ENCODE data around the gene PABPN1L.

Gene PABPN1L

DNA sequence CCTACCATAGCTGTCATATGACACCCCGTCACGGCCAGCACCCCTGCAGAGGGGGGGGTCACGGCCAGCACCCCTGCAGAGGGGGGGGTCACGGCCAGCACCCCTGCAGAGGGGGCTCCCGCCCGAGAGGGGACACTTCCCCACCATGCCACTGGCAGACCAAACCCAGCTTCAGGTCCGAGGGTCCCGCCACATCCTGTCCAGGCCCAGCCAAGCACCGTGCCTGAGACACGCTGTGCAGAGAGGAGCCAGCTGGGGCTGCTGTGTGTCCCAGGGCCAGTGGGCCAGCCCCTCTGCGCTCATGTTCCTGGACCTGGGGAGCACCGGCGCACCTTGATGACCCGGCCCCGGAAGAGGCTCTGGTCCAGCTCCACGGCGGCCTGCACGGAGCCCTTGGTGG lies 1.9 kb downstream of the PABPN1L start:
- TF ChIP-seq, protein P1, sequence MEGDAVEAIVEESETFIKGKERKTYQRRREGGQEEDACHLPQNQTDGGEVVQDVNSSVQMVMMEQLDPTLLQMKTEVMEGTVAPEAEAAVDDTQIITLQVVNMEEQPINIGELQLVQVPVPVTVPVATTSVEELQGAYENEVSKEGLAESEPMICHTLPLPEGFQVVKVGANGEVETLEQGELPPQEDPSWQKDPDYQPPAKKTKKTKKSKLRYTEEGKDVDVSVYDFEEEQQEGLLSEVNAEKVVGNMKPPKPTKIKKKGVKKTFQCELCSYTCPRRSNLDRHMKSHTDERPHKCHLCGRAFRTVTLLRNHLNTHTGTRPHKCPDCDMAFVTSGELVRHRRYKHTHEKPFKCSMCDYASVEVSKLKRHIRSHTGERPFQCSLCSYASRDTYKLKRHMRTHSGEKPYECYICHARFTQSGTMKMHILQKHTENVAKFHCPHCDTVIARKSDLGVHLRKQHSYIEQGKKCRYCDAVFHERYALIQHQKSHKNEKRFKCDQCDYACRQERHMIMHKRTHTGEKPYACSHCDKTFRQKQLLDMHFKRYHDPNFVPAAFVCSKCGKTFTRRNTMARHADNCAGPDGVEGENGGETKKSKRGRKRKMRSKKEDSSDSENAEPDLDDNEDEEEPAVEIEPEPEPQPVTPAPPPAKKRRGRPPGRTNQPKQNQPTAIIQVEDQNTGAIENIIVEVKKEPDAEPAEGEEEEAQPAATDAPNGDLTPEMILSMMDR (IDR thresholded peaks at IDR 0.05) = no peak
- no peak for TF ChIP-seq ZFX (IDR thresholded peaks at IDR 0.05; ENCODE audit: borderline replicate concordance)

DNA sequence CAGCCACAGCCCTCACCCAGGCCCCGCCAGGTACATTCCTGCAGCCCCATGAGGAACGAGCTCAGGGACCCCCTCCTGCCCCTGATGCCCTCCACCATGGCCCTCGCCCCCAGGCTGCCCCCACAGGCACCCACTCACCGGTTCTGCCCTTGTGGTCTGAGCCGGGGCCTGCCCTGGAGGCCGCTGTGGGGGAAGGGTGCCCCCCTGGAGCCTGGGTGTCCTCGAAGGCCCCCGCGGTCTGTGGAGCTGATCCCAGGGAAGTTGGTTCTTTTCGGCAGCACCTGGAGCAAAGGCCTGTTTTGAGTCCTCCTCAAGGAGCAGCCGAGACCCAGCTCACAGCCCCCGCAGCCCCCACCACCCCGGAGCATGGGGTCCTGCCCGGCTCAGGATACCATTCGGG lies 2.4 kb downstream of the PABPN1L start:
- no peak overlapping the region for H3K27ac ChIP-seq
- TF ChIP-seq, protein P1 (IDR thresholded peaks at IDR 0.05) = no peak
- TF ChIP-seq ZFX (IDR thresholded peaks at IDR 0.05; ENCODE audit: borderline replicate concordance) = no peak

More for the DNA sequence above, 1.9 kb downstream of the PABPN1L start:
- no peak overlapping the region for H3K27ac ChIP-seq

DNA sequence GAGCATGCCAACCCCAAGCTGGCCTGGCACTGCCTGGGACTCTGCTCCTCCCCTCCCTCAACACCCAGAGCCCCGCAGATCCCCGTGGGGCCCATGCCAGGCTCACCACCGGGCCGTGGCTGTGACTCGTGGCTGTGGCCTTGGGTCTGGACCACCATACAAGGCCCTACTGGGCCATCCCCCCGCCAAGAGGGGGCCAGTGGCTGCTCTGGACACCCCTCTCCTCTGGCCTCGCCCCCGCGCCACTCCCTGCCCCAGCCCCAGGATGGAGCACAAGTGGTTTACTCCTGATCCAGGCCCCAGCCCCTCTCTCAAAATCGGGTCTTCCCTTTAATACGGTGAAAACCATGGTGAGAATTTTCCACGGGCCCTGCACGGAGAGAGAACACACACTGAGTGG lies 3.0 kb downstream of the PABPN1L start:
- no peak for TF ChIP-seq ZFX (IDR thresholded peaks at IDR 0.05; ENCODE audit: borderline replicate concordance)
- TF ChIP-seq, protein P1 (IDR thresholded peaks at IDR 0.05) = no peak

DNA sequence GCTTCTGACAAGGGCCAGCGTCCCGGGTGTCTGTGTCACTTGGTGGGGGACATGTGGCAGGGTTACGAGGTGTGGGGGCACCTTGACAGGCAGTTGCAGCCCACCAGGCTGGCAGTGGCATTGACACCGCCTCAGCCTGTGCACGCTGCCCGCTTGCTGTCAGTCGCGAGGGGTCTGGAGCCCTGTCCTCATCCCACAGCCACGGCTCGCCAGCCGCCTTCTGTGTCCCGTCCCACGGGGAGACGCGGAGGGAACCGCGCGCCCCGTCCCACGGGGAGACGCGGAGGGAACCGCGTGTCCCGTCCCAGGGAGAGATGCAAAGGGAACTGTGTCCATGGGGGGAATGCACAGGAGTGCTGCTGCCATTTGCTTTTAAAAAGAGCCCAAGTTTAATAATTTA lies 3.5 kb downstream of the PABPN1L start:
- no peak overlapping the region for H3K27ac ChIP-seq
- TF ChIP-seq, protein P1 (IDR thresholded peaks at IDR 0.05) = no peak
- no peak for TF ChIP-seq ZFX (IDR thresholded peaks at IDR 0.05; ENCODE audit: borderline replicate concordance)

More for the DNA sequence above, 3.0 kb downstream of the PABPN1L start:
- no peak overlapping the region for H3K27ac ChIP-seq

DNA sequence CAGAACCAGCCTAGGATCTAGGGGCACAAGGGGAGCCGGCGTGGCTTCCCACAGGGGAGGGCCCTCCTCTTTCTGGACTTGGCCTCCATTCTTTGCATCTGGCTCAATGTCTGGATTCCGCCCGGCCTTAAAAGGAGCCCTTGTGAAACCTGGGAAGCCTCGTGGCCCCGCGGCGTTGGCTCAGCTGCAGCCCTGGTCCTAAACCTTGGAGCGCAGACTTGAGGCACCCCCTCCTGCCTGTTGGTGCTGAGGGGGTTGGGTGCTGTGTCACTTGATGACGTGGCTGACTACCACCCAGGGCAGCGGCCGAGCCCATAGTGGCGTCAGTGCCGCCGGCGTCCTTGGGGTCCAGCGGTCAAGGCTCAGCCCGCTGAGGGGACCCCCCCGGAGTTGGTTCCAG lies 5.1 kb downstream of the PABPN1L start:
- no peak for TF ChIP-seq ZFX (IDR thresholded peaks at IDR 0.05; ENCODE audit: borderline replicate concordance)
- TF ChIP-seq, protein P1 (IDR thresholded peaks at IDR 0.05) = no peak
- no peak overlapping the region for H3K27ac ChIP-seq

DNA sequence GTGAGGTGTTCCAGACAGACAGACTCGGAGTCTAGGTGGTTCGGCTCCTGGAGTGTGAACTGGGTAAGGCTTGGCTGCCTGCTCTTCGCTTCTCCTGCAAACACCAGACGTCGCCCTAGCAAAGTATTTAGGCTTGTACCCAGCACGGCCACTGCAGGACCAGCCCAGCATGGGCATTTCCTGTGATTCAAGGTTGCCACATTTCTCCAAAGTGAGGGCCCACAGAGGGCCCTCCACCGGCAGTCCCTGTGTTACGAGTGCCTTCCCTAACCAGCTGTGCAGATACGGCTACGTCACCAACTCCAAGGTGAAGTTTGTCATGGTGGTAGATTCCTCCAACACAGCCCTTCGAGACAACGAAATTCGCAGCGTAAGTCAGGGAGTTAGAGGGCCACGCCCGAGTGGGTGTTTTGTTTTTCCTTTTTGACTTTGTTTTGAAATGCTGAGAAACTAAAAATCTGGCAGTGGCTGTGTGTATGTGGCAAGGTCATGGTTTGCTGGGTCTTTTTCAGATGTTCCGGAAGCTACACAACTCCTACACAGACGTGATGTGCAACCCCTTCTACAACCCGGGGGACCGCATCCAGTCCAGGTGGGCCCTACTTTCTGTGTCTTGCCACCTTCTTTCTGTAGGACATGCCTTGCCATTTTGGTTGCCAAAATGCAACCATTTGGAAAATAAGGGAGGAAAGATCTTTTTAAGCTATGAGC lies 6.9 kb downstream of the PABPN1L start:
- TF ChIP-seq ZFX (IDR thresholded peaks at IDR 0.05; ENCODE audit: borderline replicate concordance) = no peak
- no peak overlapping the region for H3K27ac ChIP-seq

DNA sequence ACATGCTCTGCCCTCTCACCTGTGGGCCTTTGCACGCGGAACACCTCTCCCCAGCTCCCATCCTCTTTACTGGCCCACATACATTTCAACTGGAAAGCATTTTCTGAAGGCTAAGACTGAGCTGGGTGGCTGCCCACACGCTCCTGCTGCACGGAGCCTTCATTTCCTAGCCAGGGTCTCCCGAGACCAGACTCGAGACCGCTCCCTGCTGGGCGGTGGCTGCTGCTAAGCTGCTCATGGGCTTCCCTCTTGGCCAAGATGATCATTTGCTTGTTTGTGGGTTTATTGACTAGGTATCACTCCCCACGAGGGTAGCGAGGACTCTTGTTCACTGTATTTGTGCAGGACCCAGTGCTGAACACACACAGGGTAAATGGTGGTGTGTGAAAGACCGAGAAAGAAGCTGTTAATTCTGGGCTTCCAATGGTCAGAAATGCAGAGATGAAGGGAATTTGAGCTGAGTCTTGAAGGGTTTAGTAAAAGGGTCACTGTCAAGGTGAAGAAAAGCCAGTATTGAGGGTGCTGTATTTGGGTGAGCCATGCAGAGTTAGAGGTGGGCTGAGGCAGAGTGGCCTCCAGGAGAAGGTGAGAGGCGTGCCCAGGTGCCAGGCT lies 8.6 kb downstream of the PABPN1L start:
- H3K27ac ChIP-seq = peak overlapping the region; percentile 57
- no peak for TF ChIP-seq ZFX (IDR thresholded peaks at IDR 0.05; ENCODE audit: borderline replicate concordance)
- TF ChIP-seq, protein P1 (IDR thresholded peaks at IDR 0.05) = peak; percentile 83
